Measurements from ENCODE around the gene APOA5.

DNA sequence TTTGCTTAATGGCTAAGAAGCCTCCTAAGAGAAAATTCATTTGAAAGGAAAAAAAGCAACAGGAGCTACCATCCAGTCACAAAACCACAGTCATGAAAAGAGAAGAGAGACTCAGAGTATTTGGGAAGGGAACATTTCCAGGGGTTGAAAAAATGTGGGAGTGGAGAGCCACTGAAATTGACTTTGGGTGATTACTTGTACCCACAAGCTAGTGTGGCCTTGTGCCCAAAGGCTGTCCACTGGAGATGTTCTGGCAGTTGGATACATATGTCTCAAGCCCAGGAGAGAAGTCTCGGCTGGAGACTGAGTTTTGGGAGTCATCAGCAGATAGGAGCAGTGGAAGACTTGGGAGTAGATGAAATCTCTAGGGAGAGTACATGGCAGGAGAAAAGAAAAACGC, 3.2 kb upstream of the APOA5 start:
- TF ChIP-seq, protein P1, sequence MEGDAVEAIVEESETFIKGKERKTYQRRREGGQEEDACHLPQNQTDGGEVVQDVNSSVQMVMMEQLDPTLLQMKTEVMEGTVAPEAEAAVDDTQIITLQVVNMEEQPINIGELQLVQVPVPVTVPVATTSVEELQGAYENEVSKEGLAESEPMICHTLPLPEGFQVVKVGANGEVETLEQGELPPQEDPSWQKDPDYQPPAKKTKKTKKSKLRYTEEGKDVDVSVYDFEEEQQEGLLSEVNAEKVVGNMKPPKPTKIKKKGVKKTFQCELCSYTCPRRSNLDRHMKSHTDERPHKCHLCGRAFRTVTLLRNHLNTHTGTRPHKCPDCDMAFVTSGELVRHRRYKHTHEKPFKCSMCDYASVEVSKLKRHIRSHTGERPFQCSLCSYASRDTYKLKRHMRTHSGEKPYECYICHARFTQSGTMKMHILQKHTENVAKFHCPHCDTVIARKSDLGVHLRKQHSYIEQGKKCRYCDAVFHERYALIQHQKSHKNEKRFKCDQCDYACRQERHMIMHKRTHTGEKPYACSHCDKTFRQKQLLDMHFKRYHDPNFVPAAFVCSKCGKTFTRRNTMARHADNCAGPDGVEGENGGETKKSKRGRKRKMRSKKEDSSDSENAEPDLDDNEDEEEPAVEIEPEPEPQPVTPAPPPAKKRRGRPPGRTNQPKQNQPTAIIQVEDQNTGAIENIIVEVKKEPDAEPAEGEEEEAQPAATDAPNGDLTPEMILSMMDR (IDR thresholded peaks at IDR 0.05), result no peak
- TF ChIP-seq EP300 (IDR thresholded peaks at IDR 0.05) (no peak), POLR2A (IDR thresholded peaks at IDR 0.05) (no peak)
